Limb (tissue), 2 donors: ENCODE measurements around the gene TAS2R8.
"Not testable (repeated sequence)": the region's sequence is repeated elsewhere in the genome, so short reads cannot be mapped to it uniquely, and the experiment has no call there.

Experiments
- DNase-seq, 2 donors: peaks; one replicate each; pipeline ENCODE4 v3.0.0-alpha.2; 2016; ENCODE audit errors: extremely low spot score in 2 of 2

TAS2R8 gene, protein sequence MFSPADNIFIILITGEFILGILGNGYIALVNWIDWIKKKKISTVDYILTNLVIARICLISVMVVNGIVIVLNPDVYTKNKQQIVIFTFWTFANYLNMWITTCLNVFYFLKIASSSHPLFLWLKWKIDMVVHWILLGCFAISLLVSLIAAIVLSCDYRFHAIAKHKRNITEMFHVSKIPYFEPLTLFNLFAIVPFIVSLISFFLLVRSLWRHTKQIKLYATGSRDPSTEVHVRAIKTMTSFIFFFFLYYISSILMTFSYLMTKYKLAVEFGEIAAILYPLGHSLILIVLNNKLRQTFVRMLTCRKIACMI

DNA sequence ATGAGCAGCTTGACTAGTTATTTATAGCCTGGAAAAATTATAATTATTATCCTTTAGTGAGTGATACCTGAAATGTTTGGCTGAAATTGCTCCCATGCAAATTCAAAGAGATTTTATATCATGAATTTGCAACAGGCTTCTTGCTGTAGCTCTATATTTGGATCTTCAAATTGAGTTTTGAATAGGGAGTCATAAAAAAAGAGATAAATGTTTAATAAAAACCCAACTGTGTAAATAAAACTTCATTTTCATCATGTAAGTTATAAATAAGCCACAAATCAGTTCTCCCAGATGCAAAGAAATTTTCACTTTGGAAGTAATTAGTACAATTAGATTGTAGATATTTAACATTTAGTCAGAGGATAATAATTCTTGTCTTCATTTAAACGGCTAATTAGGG lies at the start of gene TAS2R8:
TAS2R8 (minus strand) TSS at position 101 of the 400 bp plus-strand sequence. CDS start 306 bp downstream, outside the sequence.
- no peak for DNase-seq

DNA sequence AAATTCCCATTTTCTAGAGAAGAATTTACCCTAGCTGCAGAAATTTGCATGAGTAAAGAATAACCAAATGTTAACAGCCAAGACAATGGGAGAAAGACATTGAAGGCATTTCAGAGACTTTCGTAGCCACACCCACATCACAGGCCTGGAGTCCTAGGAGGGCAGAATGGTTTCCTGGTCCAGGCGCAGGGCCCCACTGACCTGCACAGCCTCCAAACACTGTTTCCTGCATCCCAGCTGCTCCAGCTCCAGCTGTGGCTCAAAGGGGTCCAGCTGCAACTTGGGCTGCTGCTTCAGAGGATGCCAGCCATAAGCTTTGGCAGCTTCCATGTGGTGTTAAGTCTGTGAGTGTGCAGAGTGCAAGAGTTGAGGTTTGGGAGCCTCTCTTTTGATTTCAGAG lies 48.7 kb upstream of the TAS2R8 start:
- DNase-seq: no peak

- no peak for DNase-seq
Observed at GRCh38 chr12:10853776-10854175, 46.7 kb upstream of the TAS2R8 start.

GRCh38 chr12:10851243-10851858 lies 44.3 kb upstream of the TAS2R8 start:
- DNase-seq: no peak

GRCh38 chr12:10849425-10849878 lies 42.4 kb upstream of the TAS2R8 start, which contains the start of gene PRR4:
Gene PRR4 (minus strand): TSS chr12:10849475. CDS start chr12:10849437, 38 bp downstream.
- DNase-seq: no peak

- no peak for DNase-seq
Observed at GRCh38 chr12:10847744-10848143, 40.7 kb upstream of the TAS2R8 start.

GRCh38 chr12:10842862-10843261 lies 35.8 kb upstream of the TAS2R8 start:
- no peak for DNase-seq

DNA sequence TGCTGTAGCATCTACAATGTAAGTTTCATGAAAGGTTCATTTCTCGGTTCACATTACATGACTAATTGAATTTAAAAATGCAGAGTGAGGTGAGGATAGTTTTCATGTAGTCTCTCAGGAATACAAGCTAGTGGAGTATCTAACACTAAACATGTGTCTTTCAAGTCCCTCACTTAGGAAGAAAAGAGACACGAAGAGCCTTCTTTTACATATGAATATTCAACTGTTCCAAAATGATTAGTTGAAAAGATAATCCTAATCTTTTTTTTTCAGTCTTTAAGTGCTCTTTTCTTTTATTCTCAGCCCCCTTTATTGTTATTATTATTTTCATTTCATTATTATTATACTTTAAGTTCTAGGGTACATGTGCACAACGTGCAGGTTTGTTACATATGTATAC lies 31.4 kb upstream of the TAS2R8 start:
- no peak for DNase-seq

- no peak for DNase-seq
Observed at GRCh38 chr12:10829994-10830393, 22.9 kb upstream of the TAS2R8 start.

DNA sequence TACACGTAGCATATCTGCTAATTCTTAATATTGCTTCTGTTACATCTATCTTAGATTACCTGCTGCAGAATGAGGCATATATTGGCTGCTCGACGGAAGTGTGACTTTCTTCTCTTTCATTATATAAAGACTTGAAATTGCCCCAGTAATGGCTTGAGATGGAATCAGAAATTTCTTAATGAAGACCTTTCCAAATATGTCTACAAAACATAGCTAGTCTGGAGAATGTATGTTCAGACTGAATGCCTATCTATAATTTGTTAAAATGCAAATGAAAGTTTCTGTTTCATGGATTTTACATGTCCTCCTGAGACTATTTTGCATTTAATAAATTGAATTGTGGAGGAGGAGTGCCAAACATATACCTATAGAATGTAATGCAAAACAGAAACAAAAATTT lies 19.2 kb upstream of the TAS2R8 start, which contains the start of gene TAS2R10:
TAS2R10 (minus strand) TSS at position 101 of the 400 bp plus-strand sequence; CDS start at position 12, 89 bp downstream.
- no peak for DNase-seq

DNA sequence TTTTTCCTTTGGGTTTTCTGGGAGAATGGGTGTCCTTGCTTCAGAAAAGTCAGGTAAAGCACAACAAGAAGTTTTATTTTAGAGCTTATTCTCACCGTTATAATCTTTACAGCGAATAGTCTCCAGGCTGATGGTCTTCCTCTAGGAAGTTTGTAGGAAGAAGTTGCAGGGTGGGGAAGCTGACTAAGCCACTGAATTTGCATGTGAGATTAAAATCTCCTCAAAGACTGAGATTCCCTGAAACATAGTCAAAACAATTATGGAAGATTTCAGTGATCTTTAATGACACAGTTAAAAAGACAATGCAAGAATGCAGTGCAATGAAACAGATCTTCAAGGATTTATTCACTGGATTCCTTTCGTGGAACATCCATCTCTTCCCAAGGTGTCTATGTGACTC lies 17.9 kb upstream of the TAS2R8 start:
- DNase-seq: no peak

DNA sequence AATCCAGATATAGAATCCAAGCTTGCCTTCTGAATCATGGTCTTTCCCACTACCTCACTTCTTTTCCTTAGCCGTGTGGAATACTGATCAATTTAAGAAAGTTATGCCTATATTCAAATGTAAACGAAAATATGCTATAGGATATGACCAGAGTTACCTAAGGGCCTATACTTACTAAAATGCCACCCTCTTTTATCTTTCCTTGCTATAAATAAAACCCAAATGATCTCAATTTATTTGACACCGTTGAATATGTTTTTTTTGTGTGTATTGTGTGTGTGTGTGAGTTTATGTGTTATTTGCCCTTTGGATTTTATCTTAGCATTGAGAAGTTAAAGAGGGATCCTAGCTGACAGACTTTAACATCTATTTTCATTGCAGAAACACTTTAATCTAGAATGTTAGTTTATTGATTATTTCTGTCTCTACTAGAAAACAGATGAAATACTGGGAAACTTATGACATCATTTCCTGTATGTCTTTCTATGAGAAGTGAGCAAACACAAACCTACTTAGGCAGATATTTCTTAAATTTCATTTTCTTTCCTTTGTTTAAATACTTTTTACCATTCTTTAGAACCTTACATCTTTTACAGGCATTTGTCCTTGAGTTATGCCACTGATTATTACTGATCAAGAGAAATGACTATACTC lies 4.9 kb upstream of the TAS2R8 start:
- DNase-seq: no peak

GRCh38 chr12:10810068-10810467 lies 3.0 kb upstream of the TAS2R8 start, which contains the start of gene TAS2R9:
Gene TAS2R9 (minus strand): TSS chr12:10810168. CDS start chr12:10810075, 93 bp downstream.
- DNase-seq: no peak

DNA sequence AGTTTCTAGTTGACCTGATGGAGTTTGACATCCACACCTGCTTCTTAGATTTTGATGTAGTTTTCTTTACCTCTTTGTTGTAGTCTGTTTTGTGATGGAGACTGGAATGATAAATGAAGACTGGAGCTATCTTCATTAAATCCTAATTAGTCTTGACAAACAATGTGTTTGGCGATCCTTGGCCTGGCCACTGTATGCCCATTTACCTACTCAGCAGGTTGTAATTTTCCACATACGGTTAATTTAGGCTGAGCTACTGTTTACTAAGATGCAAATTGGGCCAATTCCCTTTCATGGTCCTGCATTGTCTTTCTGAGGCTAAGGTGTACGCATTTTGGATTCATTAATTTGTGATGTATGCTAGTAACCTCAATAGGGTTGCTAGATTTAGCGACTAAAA lies 4.5 kb downstream of the TAS2R8 start, which contains the start of gene TAS2R7:
TAS2R7 (minus strand) TSS at position 41 of the 400 bp plus-strand sequence. CDS start 57 bp downstream, outside the sequence.
- no peak for DNase-seq

DNA sequence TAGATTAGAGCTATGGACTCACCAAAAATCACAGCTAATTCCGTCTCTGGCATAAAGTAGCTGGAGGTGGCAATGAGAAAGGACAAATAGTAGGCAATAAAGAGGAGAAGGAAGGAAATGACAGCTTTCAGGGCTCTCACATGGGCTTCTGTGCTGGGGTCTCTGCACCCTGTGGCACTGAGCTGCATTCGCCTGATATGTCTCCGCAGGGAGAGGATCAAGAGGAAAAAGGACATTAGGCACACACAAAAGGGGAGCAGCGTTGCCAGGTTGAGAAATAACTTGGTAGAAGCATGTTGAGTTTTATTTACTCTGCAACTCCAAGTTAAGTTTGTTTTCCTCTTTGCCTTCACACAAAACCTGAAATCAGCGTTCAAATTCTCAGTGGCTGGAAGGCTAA lies 5.3 kb downstream of the TAS2R8 start:
- DNase-seq: no peak

GRCh38 chr12:10794222-10794621 lies 12.9 kb downstream of the TAS2R8 start:
- no peak for DNase-seq

DNA sequence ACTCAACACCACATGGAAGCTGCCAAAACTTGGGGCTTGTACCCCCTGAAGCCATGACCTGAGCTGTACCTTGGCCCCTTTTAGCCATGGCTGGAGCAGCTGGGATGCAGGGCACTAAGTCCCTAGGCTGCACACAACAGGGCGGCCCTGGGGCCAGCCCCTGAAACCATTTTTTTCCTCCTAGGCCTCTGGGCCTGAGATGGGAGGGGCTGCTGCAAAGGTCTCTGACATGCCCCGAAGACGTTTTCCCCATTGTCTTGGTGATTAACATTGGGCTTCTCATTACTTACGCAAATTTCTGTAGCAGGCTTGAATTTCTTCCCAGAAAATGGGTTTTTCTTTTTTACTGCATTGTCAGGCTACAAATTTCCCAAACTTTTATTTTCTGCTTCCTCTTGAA lies 15.3 kb downstream of the TAS2R8 start:
- not testable (repeated sequence) for DNase-seq

DNA sequence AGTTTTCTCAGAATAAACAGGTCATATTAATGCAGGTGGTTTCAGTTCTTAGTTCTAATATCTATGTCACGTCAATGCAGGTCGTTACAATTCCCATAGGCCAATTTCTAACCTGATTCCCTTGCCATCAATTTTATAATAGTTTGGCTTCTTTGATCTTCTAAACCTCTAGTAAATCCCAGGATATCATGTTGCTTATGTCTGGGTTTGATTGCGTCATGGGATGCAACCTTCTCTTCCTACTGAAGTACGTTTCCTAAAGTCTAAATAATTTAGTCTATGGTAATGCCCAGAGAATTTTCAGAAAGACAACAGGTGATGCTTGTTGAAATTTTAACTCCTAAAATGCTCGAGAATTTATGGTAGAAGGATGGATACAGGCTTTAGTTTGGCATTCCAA lies 23.8 kb downstream of the TAS2R8 start:
- no peak for DNase-seq

DNA sequence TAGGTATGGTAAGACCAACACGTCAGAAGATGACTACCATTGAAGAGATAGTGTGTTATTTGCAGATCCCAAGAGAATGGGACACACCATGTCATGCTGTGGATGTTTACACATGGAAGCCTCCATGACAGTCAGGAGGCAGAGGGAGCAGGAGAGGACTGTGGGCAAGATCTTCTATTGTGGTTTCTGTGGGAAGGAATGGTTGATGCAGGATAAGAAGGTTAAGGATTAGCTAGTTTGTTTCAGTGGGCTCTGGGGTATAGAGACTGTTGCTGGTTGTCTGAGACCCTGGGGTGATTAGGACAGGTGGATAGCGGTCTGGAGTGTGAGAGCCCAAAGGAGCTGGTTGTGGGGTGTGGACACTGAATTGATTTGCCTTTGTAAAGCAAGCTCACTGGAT lies 28.0 kb downstream of the TAS2R8 start:
- DNase-seq: no peak

DNA sequence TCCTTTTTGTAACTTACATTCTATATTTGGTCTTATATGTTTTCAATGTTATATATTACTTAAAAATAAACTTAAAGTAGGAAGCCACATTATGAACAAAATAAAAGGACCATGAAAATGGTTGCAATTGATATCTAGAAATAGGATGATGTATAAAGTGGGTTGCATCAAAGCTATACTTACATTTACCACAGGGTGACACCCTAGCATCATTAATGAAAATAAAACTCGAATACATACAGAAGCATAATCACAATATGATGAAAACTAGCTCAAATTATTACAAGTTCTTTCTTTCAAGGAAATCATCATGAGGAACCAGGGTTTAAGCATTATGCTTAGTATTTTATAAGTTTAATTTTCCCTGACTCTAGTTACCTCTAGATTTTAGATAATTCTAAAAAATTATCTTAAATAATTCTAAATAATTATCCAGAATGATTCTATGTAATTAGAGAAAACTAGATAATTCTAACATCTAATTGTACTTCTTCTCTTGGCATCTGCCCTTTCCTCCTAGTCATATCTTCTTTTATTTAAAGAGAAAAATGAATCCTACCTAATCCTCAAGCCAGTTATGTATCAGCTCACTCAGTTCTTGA lies 35.9 kb downstream of the TAS2R8 start:
- peak in 1 of 2 donors; percentile 51 for DNase-seq

DNA sequence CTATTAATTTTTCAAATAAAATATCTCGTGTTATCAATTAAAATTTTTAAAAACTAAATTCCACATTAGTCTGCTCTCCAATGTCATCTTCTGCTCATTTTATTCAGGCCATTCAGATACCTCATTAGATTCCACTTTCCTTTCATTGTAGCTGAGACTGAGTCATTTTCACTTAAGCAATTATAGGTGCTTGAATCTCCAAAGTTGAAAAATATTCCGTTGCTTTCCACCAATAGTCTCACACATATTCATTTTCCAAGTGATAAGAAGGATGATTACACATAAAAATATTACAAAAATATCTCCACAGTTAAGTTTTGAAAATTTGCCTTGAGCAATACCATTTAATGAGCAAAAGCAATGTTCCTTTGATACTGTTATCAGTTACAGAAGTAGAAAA lies 47.4 kb downstream of the TAS2R8 start:
- DNase-seq: no peak

DNA sequence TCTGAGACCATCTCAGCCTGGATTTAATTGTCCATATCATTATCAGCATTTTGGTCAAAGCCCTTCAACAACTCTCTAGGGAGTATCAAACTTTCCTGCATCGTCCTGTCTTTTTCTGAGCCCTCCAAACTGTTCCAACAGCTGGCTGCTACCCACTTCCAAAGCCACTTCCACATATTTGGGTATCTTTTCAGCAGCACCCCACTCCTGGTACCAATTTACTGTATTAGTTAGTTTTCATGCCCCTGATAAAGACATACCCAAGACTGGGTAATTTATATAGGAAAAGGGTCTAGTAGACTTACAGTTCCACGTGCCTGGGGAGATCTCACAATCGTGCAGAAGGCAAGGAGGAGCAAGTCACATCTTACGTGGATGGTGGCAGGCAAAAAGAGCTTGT lies 50.9 kb downstream of the TAS2R8 start:
- DNase-seq: no peak
